AG09309 (cell line): ENCODE measurements around the gene NEK8.
A peak's percentile ranks its signal among the peaks of the same experiment; 100 is the strongest.
"Not testable (repeated sequence)": the region's sequence is repeated elsewhere in the genome, so short reads cannot be mapped to it uniquely, and the experiment has no call there.

Experiments used
- DNase-seq: peaks from one replicate; pipeline ENCODE4 v3.0.0-alpha.2; 2010; ENCODE audit warnings: low read depth
- H3K4me3 ChIP-seq: 2 replicates; pipeline ENCODE4 v1.5.1; 2011; ENCODE audit warnings: mild to moderate bottlenecking, low read depth, low read length, moderate library complexity; ENCODE audit not compliant: control insufficient read depth
- CTCF ChIP-seq: IDR thresholded peaks from 2 replicates; pipeline ENCODE4 v1.5.1; 2011; ENCODE audit warnings: mild to moderate bottlenecking, low read depth, low read length, inconsistent platforms; ENCODE audit not compliant: insufficient read depth, control insufficient read depth; ENCODE audit errors: missing control alignments

Gene NEK8

DNA sequence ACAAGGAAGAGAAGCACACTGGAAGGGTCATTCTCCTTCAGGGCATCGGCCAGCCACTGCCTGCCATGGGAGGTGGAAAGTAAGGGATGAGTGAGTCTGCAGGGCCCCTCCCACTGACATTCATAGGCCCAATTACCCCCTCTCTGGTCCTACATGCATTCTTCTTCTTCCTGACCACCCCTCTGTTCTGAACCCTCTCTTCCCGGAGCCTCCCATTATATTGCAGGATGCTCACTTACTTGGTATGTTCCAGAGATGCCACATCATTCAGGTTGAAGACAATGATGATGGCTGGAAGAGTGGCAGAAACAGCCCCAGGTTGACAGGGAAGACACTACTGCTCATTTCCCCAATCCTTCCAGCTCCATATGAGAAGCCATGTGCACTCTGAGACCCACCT lies 13.4 kb upstream of the NEK8 start:
- no peak overlapping the region for H3K4me3 ChIP-seq
- no peak for DNase-seq
- TF ChIP-seq CTCF, result no peak

- DNase-seq, result no peak
These were observed 11.6 kb upstream of the NEK8 start for GRCh38 chr17:28716740-28717577.

DNA sequence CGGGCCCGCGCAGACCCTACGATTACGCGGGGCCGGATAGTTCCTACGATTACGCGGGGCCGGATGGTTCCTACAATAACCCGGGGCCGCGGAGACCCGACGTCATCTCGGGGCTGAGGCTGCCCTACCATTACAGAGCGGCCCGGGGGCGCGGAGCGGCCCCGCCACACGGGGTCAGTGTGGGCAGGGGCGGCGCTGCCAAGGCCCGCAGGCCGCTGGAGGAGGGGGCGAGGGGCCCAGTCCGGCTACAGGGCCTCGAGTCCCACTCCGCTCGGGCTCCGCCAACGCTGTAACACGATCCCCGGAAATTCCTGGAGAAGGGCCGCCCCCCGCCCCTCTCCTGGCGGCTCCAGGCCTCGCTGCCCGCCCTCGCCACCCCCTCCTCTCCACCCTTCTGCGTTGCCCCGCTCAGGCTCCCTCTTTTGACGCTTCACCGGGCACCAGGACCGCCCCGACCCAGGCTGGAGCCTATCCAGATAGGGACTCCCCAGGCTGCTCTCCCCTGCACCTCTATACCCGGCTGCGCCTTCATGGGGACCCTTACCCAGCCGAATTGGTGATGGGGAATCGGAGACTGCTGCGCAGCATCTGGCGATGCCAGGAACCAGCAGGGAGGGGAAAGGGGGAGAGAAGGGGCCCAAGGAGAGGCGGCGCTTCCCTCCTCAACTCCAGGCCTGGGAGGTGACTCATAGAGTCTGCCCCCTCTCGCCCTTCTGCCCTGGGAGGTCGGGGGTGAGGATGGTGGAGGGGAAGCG lies 10.8 kb upstream of the NEK8 start, which contains the start of gene RAB34:
Gene RAB34, minus strand, starts transcription at position 291 of the 755 bp plus-strand sequence. CDS start 602 bp downstream, outside the sequence.
- DNase-seq, result peak; percentile 52
- peak within 1 kb of the TSS; percentile 58 for H3K4me3 ChIP-seq
- peak; percentile 13 for TF ChIP-seq CTCF

More at GRCh38 chr17:28716740-28717577, 11.6 kb upstream of the NEK8 start:
- no peak for TF ChIP-seq CTCF
- peak overlapping the region; percentile 58 for H3K4me3 ChIP-seq

DNA sequence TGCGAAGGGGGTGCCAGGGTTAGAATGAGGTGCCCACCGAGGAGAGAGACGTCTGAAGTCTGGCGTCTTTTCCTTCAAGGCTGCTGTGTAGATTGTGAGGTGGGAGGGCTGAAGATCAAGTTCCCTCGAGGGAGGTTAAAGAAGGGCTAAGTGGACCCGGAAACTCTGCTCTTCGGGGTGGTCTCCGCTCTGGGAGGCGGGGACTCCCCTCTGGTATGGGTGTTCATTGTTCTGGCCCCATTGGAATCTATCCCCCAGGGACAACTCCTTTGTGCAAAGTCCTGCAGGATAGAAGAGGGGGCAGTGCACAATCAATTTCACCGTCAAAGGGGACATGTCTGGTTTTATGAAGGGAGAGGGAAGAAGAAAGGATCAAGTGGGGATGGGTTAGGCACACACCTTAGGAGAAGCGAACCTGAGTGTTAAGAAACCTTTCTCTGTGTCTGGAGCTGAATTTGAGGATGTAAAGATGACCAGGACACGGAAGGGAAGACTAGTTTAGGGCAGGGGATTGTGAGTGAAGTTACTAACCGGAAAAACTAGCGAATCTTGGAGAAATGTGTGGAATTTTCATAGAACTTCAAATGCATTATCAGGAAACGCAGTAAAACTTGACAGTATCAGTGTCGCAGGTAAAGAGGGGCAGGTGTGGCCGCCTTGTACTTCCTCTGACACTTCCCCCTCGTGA lies 10.1 kb upstream of the NEK8 start:
- TF ChIP-seq CTCF, result no peak
- no peak for DNase-seq
- peak overlapping the region; percentile 58 for H3K4me3 ChIP-seq

DNA sequence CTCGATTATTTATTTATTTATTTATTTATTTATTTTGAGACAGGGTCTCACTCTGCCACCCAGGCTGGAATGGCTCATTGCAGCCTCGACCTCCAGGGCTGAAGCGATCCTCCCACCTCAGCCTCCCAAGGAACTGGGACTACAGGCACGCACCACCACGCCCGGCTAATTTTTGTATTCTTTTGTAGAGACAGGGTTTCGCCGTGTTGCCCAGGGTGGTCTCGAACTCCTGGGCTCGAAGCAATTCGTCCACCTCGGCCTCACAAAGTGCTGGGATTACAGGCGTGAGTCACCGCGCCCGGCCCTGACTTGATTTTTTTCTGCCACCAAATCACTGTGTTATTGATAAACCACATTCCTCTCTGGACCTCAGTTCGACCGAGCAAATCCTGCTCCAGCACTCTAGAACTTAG lies 9.6 kb upstream of the NEK8 start:
- TF ChIP-seq CTCF, result no peak
- DNase-seq, result no peak
- peak overlapping the region; percentile 32 for H3K4me3 ChIP-seq

DNA sequence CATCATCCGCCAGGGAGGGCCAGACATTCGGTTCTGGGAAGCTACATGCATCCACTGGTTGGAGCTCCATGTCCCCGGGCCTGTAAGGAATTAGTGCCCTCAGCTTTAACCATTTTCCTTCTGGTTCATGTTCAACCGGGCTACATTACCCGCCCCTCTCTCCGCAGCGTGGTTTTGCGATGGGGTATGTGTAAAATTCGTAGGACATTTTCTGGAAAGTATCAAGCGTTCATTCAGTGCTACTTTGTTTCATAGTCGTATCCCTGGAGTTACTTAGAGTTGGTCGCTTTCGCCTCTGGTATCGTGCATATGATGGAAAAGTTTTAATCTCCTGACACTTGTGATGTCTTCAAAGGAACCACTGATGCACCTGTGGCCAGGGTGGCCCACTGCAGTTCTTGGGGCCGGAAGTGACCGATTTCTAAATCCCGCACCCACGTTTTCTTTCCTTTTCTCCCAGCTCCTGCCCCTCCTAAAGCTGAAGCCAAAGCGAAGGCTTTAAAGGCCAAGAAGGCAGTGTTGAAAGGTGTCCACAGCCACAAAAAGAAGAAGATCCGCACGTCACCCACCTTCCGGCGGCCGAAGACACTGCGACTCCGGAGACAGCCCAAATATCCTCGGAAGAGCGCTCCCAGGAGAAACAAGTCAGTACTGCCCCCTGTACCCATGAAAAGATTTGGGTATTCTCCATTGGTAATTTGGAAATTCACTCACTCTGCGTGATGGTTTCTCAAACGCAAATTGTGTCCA lies 8.2 kb upstream of the NEK8 start:
- peak; percentile 17 for TF ChIP-seq CTCF
- DNase-seq, result no peak
- H3K4me3 ChIP-seq, result peak overlapping the region; percentile 84

- DNase-seq, result not testable (repeated sequence)
- peak overlapping the region; percentile 84 for H3K4me3 ChIP-seq
These were observed 7.6 kb upstream of the NEK8 start for GRCh38 chr17:28720997-28721329.
